Left renal cortex interstitium (tissue), 4 donors: ENCODE results near the gene TGIF2. TPM values are rescaled to one million over a fixed set of nuclear protein-coding genes. Genes with fewer than 3 reads are reported as not detected.
"Not testable (repeated sequence)": the region's sequence is repeated elsewhere in the genome, so short reads cannot be mapped to it uniquely, and the experiment has no call there.

Experiments used
- DNase-seq, 4 donors: peaks; one replicate each; pipeline ENCODE4 v3.0.0-alpha.2; 2013; ENCODE audit warnings: low read depth in 4 of 4, low spot score in 2 of 4, missing footprints in 1 of 4
- polyA plus RNA-seq, 4 donors: library from polyadenylated mRNA; unstranded; fragments of 120-200 nt; gene quantifications; one replicate each; pipeline ENCODE4 v1.2.1, GENCODE V29; 2013; ENCODE audit not compliant: insufficient read length in 4 of 4

TGIF2 gene
- polyA plus RNA-seq, 4 donors, result 55.1 to 66.1 (median 59.5) TPM

DNA sequence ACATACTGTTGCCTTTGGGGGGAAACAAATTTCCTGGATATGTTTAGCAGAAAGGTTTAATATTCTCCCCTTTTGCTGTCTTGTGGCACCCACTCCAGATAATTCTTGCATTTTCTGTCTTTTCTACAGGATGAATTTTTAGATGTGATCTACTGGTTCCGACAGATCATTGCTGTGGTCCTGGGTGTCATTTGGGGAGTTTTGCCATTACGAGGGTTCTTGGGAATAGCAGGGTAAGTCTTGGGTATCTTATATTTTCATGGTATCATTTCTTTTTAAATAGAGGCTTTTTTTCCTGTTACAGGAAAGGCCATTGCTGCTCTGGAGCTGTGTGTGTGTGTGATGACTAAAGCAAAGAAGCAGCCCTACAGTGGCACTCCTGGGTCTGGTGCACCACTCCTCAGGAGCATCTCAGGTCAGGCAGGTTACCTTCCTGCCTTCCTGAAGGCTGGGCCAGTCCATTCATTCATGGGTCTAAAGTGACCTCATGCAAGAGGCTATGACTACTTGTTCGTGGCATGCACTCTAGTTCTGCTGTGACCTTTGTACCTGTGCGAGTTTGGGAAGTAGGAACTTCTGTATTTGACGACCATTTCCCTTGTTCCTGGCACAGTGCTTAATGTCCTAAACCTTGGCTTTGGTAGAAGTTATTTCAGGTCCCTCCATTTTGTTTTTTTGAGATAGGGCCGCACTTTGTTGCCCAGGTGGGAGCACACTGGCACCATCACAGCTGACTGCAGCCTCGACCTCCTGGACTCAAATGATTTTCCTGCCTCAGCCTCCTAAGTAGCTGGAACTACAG lies 34.4 kb downstream of the TGIF2 start:
- DNase-seq, result no peak

DNA sequence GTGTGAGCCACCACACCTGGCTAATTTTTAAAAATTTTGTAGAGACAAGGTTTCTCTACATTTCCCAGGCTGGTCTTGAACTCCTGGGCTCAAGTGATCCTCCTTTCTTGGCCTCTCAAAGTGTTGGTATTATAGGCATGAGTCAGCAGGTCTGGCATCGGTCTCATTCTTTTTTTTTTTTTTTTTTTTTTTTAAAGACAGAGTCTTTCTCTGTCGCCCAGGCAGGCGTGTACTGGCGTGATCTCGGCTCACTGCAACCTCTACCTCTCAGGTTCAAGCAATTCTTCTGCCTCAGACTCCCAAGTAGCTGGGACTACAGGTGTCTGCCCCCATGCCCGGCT lies 35.0 kb downstream of the TGIF2 start:
- DNase-seq, result not testable (repeated sequence)

DNA sequence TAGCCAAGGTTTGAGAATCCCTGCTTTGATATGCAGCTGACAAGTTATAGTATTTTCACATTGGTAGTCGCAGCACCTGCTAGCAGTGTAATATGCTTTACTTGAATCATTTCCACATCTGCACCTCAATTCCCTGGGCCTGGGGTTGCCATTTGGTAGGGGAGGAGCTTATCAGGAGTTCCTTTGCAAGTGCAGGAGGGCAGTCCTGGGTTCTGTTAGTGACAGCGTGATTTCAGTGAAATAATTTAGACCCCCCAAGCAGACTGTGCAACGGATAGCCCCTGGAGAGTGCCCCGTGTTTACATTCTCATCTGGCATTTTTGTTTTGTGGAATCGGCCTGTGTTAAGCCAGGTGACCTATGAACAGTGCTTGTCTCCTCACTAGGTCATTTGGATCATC lies 38.2 kb downstream of the TGIF2 start:
- no peak for DNase-seq

DNA sequence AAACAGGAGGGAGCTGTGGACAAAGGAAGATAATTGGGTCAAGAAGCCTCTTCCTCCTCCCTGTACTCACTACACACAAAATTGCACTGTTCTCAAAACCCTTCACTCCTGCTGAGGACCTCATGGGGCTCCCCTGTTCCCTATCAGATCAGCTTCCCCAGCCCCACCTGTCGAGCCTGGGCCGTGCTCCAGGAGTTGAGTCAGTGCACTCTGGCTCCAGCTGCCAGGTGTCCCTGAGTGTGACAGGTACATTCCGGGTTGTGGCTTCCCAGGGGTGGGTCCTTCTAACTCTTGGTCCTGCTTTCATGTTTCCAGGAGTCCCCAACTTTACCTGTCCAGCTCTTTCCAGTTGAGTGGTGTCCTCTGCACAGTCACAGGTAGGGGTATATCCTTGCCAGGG lies 40.6 kb downstream of the TGIF2 start:
- DNase-seq, result no peak

DNA sequence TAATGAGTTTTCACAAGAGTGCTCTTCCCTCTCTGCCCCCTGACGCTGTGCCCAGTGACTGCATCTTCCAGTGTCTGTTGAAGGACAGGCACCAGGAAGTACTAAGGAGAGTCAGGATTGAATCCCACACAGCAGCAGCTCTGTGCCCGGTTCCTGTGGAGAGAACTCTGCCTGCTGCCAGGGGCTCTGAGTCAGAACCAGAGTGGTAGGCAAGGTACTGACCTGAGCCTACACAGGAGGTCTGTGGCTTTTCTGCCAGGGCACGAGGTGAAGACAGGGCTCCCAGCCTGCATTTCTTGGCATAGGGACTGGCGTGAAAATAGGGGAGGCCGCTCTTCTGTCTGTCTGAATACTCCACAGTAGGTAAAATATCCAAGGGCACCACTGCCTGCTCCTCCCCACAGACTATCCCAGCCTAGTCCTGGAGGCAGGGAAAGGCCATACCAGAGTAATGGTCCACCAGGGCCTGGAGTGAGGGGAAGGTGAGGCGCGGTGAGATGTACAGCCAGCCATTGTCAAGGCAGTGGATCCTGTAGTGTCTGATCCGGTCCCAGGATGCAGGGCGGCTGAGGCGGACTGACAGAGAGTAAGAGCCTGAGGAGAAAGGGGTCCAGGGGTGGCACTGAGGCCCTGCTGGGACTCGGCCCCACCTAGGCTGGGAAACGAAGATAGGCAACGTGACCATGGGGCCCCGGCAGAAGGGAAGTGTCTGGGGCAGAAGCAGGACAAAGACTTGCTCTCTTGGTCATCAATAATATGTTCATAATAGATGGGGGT lies 41.6 kb downstream of the TGIF2 start:
- no peak for DNase-seq

DNA sequence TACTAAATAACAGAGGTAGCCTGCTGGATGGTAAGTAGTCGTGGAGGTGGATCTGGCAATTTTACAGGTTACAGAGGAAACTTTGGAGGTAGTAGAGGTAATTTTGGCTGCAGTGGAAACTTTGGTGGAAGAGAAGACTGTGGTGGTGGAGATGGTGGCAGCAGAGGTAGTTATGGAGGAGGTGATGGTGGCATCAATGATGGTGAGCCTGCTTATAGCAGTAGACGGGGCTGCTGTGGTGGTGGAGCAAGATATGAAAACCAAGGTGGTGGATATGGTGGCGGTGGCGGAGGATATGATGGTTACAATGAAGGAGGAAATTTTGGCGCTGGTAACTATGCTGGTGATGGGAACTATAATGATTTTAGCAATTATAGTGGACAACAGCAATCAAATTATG lies 47.5 kb downstream of the TGIF2 start:
- no peak for DNase-seq

DNA sequence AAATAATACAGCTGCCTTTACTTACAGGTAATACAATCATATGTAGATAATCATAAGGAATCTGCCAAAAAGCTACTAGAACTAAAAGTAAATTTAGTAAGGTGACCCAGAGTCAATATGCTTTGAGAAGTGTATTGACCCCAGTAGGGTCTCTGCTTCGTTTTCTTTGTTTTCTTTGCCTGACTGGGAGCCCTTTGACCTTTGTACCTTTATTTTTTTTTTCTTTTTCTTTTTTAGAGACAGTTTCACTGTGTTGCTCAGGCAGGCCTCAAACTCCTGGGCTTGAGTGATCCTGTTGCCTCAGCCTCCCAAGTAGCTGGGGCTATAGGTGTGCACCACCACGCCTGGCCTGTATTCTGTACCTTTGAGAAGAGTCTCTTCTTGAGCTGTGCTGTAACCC lies 50.0 kb downstream of the TGIF2 start:
- no peak for DNase-seq

DNA sequence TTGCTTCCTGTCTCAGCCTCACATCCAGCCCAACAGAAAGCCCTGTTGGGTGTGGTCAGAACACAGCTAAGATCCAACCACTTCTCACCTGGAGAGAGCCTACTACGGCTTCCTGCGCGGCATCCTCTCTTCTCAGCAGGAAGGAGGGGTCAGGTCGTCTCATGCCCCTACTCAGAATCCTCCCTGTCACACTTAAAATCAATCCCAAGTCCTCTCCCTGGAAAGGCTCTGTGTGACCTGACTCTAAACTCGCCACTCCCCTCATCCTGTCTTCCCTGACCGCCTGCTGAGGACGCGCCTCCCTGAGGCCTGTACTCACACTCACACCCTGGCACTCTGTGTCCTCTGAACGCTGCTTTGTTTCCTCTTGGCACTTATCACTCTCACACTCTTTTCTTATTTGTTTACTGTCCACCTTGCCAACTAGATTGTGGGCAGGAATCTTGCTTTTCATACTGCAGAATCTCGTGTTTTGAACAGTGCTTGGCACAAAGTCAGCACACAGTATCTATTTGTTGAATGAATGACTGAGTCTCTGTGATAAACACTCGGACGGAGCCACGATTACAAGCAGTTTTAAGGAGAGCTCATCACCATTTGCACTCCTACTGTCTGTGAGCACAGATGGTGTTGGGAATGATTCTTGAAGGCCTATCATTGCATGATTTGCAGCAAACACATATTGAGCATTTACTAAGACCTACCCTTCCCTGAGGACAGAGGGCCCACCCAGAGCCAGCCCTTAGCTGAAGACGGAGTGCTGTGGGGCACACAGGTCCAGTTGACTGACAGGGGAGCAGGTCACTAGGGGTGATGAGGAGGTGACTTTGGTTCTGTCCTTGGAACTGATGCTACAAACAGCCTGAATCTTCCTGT lies 50.9 kb downstream of the TGIF2 start:
- DNase-seq, result no peak

DNA sequence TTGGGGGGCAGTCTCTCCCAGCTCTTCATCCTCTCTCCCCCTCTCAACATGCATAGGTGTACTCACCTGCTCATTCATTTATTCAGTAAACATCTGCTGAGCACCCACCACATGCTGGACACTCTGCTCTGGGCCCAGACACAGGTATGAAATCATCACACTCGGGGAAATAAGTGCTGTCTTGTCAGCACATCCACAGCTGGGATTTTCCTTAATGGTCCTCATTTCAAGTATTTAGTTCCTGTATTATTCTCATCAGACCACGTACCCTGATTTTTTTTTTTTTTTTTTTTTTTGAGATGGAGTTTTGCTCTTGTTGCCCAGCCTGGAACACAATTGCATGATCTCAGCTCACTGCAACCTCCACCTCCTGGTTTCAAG lies 51.5 kb downstream of the TGIF2 start:
- no peak for DNase-seq

DNA sequence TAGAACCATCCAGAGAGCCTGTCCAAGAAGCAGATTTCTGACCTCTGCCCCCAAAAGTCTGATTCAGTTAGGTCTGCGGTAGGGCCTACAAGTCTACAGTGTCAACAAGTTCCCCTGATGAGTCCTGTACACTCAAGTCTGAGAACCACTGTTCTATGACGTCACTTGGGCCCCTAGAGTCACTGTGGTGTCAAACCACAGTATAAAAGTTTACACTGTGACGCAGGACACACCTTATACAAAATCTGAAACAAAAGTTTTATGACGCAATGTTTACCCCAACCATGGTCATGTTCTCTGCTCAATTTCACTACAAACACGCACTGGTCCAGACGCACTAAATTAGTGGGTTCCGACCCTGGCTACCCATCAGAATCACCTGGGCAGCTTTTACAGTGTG lies 54.7 kb downstream of the TGIF2 start:
- no peak for DNase-seq

DNA sequence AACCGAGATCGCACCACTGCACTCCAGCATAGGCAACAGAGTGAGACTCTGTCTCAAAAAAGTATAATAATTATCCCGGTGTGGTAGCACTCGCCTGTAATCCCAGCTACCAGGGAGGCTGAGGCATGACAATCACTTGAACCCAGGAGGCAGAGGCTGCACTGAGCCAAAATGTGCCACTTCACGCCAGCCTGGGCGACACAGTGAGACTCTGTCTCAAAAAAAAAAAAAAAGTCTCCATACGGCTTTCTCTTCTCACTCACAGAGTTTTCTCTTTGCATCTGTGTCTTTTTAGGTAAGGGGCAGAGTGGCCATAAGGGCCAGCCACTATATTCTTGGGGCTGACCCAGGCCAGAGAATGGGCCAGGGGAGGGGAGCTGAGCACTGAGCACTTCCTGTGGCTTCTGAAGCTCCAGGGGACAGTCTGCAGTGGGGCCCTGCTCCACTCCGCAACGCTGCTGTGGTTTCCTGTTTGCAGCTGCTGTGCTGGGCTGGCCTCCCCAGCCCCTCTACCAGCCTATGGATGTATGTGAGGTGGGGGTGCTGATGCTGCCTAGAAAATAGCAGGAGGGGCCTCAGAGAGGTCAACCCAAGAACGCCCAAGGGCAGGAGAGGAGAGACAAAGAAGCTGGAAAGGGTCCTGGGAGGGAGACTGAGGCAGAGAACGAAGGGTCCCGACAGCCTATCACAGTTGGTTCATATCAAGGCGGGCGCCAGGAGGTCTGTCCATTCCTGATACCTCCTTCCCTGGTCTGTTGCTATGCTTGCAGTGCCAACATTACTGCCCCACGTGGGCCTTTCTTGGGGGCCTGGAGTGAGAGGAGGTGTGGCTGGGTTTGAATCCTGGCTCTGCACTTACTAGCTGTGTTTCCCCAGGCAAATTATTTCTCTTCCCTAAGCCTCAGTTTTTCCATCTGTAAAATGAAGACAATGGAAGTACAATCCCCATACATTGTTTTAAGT lies 56.6 kb downstream of the TGIF2 start:
- DNase-seq, result no peak

DNA sequence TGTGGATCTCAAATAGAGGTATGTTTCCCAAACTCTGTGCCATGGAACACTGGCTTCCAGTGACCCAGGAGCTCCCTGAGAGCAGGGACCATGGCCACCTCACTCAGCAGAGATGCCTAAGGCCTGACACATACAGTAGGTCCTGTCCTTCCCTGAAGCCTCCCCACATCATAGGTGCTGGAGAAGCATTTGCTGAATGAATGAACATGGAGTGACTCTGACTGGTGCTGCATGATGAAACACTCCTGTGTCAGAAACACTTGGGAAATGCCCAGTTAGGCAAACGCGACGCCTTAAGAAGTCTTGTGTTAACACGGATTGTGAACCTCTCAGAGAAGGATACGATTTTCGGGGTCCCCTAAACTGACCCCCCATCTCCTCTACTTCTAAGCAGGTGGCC lies 58.2 kb downstream of the TGIF2 start:
- DNase-seq, result no peak

DNA sequence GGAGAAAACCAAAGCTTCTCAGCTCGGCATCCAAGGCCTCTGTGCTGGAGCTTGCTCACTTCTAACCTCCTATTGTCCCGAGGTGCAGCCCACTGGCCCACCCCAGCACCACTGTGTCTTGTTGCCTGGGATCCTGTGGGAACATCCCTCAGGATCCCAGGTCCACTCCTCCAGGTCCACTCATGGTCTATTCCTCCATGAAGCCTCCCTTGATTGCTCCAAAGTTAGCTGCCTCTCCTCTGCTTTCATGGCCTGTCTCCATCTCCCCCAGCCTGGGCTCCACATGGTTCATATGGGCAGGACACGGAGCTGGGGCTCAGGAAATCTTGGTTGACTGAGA lies 58.7 kb downstream of the TGIF2 start:
- no peak for DNase-seq

DNA sequence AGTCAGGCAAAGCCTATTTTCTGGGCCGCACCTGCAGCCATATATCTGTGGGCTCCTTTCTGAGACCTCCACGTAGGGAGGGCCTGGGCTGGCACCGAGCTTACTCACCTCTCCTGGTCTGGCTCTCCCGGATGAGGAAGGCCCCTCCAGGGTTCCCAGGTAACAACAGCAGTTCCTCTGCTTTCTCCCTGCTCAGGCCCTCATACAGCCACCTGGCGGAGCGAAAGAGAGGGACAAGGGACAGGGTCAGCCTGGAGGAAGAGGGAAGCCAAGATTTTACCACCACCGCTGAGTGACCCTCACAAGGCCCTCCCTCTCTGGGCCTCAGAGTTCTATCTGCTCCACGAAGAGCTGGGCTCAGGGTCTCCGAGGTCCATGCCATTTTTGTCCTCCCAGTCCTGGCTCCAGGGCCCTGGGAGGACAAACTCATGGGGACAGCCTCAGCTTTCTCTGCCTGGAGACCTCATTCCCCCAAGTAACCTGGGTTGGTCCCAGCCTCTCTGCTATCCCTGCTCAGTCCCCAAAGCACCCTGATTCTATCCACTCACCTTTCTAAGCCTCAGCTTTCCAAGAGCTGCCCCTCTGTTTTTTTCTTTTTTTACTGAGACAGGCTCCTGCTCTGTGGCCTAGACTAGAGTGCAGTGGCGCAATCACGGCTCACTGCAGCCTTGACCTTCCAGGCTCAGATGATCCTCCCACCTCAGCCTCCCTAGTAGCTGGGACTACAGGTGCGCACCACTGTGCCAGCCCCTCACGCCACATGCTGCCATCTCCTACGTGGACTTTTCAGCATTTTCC lies 59.3 kb downstream of the TGIF2 start:
- no peak for DNase-seq

DNA sequence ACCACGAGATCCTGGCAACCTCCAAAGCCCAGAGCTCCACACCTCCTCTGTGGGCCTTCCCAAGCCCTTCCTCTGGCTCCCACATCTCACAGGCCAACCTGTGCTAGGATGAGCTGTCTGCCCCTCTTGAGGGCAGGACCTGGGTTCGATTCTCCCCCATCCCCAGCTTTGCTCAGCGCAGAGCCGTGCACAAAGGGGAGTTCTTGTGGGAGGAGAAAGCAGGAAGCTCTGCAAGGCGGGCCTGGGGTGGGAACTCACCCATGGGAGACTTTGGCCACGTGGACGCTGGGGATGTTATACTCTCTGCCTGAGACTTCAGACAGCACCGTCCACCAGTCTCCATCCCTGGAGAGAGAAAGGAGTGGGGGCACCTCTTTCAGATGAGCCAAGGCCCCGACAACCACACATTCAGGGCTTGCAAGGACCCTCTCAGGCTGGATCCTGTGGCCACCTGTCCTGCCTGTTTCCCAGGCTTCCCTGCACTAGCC lies 59.9 kb downstream of the TGIF2 start:
- DNase-seq, result no peak

DNA sequence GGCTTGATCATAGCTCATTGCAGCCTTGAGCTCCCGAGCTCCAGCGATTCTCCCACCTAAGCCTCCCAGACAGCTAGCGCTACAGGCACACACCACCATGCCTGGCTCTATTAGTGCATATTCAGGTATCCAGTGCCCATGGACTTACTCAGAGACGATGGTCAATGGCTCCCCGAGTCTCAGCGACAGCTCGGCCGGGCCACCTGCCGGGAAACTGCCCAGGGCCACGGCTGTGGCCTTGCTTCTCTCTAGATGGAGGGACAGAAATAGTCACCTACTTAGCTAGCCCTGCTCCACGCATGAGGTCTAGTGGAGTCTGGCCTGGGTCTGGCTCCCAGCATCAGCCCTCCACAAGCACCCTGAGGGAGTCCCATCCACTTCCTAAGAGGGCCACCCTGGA lies 60.9 kb downstream of the TGIF2 start:
- no peak for DNase-seq

DNA sequence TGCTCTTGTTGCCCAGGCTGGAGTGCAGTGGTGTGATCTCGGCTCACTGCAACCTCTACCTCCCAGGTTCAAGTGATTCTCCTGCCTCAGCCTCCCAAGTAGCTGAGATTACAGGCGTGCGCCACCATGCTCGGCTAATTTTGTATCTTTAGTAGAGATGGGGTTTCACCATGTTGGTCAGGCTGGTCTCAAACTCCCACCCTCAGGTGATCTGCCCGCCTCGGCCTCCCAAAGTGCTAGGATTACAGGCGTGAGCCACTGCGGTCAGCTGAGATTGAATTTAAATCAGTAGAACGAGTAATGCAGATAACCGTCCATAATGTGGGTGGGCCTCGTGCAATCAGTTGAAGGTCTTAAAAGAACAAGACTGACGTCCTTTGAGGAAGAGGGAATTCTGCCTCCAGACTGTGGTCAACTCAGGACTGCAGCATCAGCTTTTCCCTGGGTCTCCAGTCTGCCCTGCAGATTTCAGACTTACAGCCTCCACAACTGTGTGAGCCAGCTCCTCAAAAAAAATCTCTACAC lies 65.5 kb downstream of the TGIF2 start:
- DNase-seq, result not testable (repeated sequence)

DNA sequence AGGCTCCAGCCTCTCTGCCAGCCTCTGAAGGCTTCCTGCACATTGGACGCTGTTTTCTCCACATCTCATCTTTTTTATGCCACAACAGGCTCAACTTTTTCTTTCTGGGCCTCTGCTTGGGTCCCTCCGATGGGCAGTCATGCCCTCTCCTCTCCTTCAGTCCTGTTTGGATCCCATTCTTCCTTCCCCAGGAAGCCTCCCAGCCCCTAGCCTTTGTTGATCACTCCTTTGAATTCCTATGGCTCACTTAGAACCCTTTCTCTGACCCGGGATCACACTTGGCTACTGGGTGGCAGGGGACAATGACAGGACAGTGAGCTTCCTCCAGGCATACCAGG lies 68.1 kb downstream of the TGIF2 start:
- DNase-seq, result no peak

DNA sequence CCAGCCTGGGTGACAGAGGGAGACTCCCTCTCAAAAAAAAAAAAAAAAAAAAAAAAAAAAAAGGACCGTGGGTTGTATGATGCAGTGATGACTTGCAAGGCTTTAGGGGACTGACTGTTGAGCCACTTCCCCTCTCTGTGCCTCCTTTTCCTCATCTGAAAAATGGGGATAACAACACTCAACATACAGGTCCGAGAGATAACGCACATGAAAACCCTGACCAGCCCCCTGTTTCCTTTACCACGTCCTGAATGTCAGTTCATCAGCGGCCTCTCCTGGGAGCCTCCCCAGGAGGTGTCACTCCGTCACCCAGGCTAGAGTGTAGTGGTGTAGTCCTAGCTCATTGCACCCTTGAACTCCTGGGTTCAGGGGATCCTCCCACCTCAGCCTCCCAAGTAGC lies 68.7 kb downstream of the TGIF2 start:
- no peak for DNase-seq
